GM18951 (cell line): ENCODE measurements around the gene CDK16.

Experiments used
- POLR2A ChIP-seq: IDR thresholded peaks from 4 replicates; pipeline ENCODE4 v1.6.1; 2011; ENCODE audit warnings: mild to moderate bottlenecking; ENCODE audit not compliant: insufficient read length, insufficient read depth; ENCODE audit errors: extremely low read depth
- in situ Hi-C: fragments of 300-500 bp; cut with MboI; formaldehyde crosslinking; loops from one replicate; pipeline ENCODE4 v1.12.0; 2022; ENCODE audit warnings: low sequenced_read_pairs, mixed read lengths, inconsistent platforms; ENCODE audit not compliant: unreplicated experiment

Gene CDK16

DNA sequence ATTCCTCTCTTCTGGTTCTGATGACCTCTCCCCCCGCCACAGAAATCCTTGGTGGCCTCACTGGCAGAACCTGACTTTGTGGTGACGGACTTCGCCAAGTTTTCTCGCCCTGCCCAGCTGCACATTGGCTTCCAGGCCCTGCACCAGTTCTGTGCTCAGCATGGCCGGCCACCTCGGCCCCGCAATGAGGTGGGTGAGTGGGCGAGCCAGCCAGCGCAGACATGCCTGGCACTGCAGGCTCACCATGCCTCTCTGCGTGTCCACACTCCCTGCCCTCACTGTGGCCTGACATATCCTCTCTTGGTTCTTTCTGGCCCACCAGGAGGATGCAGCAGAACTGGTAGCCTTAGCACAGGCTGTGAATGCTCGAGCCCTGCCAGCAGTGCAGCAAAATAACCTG, 16.2 kb upstream of the CDK16 start:
- in situ Hi-C loops: no loop called here
- TF ChIP-seq POLR2A: no peak

- no peak for TF ChIP-seq POLR2A
- in situ Hi-C loops: no loop called here
Observed at GRCh38 chrX:47202877-47203276, 15.6 kb upstream of the CDK16 start.

- in situ Hi-C loops: no loop called here
- TF ChIP-seq POLR2A: no peak
Observed at GRCh38 chrX:47204970-47205369, 13.5 kb upstream of the CDK16 start.

GRCh38 chrX:47206316-47206715, 12.2 kb upstream of the CDK16 start:
- in situ Hi-C loops: no loop called here
- no peak for TF ChIP-seq POLR2A

GRCh38 chrX:47208108-47208507, 10.4 kb upstream of the CDK16 start:
- no peak for TF ChIP-seq POLR2A
- in situ Hi-C loops: no loop called here

DNA sequence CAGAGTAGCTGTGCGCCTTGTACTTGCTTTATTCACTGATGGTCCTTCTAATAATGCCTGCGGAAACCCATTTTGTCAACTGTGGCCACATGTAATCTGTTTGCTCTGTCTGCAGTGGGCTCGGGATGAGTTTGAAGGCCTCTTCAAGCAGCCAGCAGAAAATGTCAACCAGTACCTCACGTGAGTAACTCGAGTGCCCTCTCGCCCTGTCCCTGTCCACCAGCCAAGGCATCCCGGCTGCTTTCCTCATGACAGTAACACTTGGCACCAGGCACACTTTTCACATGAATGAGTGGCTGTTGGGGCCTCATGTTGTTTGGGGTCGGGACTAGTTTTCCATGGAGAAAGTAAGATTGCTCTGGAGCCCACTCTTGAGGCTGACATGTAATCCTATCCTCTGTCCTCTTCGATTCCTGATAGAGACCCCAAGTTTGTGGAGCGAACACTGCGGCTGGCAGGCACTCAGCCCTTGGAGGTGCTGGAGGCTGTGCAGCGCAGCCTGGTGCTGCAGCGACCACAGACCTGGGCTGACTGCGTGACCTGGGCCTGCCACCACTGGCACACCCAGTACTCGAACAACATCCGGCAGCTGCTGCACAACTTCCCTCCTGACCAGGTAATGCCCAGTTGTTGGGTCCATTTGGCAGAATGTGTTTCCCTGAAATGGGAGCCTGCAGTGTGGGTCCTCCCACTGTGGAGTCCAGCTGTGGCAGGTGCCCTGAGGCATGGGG, 8.8 kb upstream of the CDK16 start:
- no peak for TF ChIP-seq POLR2A
- in situ Hi-C loops: no loop called here

GRCh38 chrX:47210661-47211425, 7.6 kb upstream of the CDK16 start:
- TF ChIP-seq POLR2A: no peak
- in situ Hi-C loops: no loop called here

DNA sequence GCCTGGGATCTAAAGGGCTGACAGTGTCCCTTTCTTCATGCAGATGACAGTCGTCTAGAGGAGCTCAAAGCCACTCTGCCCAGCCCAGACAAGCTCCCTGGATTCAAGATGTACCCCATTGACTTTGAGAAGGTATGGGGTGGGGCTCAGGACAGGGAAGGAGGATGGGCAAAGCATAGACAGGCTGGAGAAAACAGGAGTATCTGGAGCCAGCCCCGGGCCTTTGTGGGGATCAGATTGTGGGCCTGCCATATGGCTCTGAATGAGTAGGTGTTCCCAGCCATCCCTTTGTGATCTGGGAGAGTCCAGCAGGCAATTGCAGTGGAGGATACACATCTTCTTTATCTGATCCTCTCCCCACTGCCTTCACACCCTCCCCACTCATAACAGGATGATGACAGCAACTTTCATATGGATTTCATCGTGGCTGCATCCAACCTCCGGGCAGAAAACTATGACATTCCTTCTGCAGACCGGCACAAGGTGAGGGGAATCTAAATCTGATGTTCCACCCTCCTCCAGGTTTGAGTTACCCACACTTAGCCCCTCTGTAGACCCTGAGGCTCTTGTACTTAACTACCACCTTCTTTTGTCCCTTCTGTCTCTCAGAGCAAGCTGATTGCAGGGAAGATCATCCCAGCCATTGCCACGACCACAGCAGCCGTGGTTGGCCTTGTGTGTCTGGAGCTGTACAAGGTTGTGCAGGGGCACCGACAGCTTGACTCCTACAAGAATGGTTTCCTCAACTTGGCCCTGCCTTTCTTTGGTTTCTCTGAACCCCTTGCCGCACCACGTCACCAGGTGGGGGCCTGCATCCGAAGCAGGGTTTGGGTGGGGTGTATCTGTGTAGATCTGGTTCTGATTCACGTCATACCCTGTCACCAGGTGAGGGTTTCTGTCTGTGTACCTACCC, 5.8 kb upstream of the CDK16 start:
- in situ Hi-C loops: no loop called here
- TF ChIP-seq POLR2A: no peak

DNA sequence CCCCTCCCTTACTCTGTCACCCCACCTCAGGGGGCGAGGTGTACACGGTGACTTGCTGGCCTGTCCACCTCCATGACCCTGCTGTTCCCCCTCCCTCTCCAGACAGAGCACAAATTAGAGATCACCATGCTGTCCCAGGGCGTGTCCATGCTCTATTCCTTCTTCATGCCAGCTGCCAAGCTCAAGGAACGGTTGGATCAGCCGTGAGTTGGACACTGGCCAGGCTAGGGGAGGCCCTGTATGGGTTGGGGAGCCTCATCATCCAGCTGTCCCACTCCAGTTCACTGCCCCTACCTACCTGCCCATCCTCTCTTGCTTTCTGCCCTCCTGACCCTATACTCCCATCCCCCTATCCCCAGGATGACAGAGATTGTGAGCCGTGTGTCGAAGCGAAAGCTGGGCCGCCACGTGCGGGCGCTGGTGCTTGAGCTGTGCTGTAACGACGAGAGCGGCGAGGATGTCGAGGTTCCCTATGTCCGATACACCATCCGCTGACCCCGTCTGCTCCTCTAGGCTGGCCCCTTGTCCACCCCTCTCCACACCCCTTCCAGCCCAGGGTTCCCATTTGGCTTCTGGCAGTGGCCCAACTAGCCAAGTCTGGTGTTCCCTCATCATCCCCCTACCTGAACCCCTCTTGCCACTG, 3.9 kb upstream of the CDK16 start:
- in situ Hi-C loops: no loop called here
- no peak for TF ChIP-seq POLR2A

DNA sequence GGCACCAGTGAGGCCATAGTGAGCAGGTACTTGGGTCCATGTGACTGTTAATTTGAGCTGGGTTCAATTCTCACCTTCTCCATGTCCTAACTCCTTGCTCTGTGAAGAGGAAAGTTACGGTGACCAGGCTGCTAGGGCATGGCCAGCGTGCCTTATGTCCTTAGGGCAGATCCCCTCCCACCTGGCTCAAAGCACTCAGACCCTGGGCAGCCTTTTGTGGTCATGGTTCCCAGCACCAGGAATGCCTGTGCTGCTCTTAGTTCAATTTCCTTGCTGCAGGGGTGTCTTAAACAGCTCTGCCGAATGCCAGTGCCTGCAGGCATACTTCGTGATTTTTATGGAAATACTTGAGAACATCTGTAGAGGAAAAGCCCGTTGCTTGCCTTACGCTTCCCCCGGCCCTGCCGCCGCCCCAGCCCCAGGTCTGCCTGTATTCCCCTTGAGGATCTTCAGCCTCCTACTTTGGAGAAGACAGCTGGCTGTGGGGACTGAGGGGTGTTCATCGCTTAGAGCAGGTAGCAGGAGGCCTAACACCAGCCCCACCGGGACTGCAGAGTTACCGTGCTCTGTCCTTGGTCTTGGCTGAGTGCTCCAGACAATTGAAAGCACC, 3.1 kb upstream of the CDK16 start:
- in situ Hi-C loops: no loop called here
- TF ChIP-seq POLR2A: no peak

DNA sequence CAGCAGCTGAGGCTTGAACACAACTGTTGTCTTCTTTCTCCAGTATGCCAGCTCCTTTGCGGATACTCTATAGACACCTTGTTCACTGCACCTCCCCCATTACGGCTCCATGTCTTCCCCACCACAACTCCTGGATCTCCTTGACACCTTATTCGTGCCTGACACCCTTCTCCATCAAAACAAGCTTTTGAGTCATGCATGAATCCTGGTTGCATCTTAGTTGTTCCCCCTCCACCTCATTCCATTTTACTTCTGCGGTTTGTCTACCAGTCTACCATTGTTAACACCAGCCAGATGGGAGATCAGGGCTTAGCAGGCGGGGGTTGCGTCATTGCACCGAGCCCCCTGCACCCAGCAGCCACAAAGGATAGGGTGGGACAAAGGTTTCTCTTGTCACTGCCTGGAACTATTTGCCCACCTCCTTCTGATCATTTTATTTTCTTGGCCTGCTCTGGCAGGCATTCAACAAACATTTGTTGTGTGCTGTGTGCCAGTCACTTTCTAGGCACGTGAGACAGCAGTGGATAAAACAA, 2.0 kb upstream of the CDK16 start:
- no peak for TF ChIP-seq POLR2A
- in situ Hi-C loops: no loop called here

GRCh38 chrX:47217121-47217851, 1.2 kb upstream of the CDK16 start:
- in situ Hi-C loops: no loop called here
- no peak for TF ChIP-seq POLR2A
